GM20431 (cell line): Measurements from ENCODE around the gene PSENEN.
"Not testable (repeated sequence)": the region's sequence is repeated elsewhere in the genome, so short reads cannot be mapped to it uniquely, and the experiment has no call there.

Experiments
- in situ Hi-C: fragments of 300-500 bp; cut with MseI, MboI; formaldehyde crosslinking; loops from one replicate; pipeline ENCODE4 v1.15.0; 2020; ENCODE audit warnings: low sequenced_read_pairs; ENCODE audit not compliant: unreplicated experiment

Gene PSENEN

DNA sequence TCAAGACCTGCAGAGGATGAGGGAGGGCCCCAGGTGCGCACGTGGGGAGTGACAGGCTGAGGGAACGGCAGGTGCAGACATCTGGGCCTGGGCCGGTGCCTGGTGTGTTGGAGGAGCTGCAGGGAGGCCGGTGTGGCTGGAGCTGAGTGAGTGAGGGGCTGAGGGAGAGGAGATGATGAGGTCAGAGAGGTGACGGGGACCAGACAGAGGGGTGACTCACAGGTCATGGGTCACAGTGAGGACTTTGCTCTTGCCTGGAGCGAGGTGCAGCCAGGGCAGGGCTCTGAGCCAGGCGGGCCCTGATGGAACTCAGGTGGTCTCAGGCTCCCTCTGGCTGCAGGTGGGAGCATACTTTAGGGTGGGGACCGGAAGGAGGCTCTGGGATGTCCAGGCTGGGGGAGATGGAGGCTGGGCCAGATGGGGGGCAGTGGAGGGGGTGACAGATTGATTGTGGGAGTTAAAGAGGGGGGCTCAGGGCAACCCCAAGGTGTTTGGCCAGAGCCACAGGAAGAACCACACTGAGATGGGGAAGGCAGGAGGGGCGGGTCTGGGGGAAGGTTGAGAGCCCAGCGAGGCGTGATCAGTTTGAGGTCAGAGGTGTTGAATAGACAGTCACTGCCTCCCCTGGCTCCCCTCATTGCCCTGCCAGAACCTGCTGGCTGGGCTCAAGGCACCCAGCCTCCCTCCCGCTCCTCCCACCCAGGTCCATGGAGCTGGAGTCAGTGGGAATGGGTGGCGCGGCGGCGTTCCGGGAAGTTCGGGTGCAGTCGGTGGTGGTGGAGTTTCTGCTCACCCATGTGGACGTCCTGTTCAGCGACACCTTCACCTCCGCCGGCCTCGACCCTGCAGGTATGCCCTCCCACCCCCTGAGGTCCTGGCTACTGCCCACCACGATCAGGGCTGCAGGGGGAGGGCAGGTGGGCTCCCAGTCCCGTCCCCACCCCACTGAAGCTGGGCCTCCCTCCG lies 38.3 kb downstream of the PSENEN start:
- in situ Hi-C loops = no loop called here

- in situ Hi-C loops = no loop called here
Observed at GRCh38 chr19:35784503-35785338, 39.3 kb downstream of the PSENEN start.

DNA sequence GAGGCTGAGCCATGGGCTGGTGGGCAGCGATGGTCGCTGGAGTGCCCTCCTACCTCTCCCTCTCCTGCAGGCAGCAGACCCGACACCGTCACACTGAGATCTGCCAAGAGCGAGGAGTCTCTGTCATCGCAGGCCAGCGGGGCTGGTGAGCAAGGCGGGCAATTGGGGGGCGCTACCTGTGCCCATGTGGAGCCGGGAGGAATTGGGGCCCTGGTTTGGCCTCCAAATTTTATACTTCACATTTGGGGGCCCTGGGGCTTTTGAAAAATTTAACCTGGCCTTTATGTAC lies 39.8 kb downstream of the PSENEN start:
- in situ Hi-C loops = no loop called here

GRCh38 chr19:35786299-35787160 lies 41.1 kb downstream of the PSENEN start:
- in situ Hi-C loops = no loop called here

DNA sequence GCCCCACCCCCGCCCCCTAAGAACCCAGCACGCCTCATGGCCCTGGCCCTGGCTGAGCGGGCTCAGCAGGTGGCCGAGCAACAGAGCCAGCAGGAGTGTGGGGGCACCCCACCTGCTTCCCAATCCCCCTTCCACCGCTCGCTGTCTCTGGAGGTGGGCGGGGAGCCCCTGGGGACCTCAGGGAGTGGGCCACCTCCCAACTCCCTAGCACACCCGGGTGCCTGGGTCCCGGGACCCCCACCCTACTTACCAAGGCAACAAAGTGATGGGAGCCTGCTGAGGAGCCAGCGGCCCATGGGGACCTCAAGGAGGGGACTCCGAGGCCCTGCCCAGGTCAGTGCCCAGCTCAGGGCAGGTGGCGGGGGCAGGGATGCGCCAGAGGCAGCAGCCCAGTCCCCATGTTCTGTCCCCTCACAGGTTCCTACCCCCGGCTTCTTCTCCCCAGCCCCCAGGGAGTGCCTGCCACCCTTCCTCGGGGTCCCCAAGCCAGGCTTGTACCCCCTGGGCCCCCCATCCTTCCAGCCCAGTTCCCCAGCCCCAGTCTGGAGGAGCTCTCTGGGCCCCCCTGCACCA lies 41.9 kb downstream of the PSENEN start:
- in situ Hi-C loops = no loop called here

- in situ Hi-C loops = no loop called here
Observed at GRCh38 chr19:35788205-35788960, 42.9 kb downstream of the PSENEN start.

- in situ Hi-C loops = no loop called here
Observed at GRCh38 chr19:35789195-35789977, 43.9 kb downstream of the PSENEN start.

DNA sequence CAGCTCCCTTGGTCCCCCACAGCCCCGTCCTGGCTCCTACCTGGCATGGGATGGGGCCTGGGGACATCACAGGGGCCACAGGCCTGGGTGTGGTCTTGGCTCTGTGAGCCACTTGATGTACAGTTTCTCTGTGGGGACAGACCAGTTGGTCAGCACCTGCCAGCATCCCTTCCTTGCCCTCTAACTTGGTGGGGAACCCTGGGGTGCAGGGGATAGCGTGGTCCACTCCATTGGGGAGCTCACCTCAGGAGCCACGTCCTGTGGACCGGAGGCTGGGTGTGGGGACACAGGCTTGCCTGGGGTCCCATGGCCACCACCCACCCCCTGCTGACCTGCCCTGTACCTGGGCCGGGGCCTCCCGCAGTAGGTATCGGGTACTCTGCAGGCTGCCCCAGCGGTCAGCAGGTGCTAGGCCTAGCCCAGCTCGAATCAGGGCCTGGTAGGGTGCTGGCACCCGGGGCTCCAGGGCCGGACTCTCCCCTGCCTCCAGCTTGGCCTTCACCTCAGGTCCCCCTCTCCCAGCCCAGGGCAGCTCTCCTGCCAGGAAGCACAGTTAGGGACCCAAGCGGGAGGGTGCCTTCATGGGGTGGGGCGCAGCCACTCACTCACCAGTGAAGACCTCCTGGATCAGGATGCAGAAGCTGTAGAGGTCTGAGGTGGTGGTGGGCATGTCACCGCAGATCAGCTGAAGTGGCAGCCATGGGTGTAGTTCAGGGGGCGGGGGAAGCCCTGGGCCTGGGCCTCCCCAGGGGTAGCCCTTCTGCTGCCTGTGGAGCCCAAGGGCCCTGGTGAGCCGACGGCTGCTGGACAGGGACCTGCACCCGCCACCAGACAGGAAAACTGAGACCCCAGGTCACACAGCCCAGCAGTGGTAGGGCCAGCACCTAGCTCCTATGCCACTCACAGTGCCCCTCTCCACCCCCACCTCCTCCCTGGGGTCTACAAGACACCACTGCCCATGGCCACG lies 44.8 kb downstream of the PSENEN start:
- in situ Hi-C loops = no loop called here

- in situ Hi-C loops = no loop called here
Observed at GRCh38 chr19:35790981-35791813, 45.7 kb downstream of the PSENEN start.

DNA sequence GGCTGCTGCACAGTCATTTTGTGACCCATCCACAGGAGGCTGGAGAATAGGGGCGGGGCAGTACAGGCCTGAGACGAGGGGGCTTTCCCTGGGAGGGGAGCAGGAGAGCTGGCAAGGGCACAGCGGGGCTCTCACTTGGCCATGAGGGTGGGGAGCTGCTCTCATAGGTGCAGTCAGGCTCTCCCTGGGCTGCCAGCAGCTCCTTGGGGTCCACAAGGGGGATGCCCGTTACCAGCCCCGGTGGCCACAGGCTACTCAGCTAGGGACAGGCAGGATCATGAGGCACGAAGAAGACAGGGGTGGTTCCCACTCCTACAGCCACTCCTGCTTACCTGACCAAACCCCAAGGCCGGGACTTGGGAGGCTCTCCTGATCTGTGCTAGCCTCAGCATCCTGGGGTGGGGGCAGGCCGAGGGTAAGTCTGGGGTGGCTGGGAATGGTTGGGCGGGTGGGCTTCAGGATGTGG lies 46.4 kb downstream of the PSENEN start:
- in situ Hi-C loops = no loop called here

DNA sequence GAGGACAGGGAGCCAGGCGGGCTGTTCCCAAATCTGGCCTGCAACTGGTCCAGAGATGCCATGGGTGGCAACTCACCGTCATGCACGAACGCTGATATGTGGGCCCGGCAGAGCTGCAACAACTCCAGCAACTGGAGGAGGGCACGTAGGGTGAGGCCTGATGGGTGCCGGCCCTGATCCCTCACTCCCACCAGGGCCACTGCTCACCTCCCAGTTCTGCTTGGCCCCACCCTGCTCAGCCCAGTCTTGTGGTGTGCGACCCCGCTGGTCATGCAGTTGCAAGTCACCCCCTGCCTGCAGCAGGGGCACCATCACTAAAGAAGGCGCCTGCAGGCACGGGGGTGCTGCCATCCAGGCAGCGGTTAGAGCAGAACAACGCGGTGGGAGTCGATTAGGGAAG lies 46.9 kb downstream of the PSENEN start:
- in situ Hi-C loops = no loop called here

DNA sequence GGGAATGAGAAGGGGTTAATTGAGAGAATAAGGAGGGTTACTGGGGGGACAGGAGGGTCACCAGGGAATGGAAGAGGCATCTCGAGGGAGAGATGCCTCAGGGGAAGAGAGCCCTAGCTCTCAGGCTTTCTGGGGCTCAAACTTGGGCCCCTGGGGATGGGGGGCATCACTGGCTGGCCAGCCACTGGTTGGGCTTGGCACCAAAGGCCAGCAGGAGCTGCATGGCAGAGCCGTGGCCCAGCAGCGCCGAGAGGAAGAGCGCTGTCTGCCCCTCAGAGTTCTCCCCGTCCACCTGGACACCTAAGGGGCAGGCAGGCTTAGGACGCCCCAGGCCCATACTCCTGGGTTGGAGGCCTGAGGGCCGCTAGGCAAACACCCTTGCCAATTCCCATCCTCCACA lies 47.4 kb downstream of the PSENEN start:
- in situ Hi-C loops = no loop called here

DNA sequence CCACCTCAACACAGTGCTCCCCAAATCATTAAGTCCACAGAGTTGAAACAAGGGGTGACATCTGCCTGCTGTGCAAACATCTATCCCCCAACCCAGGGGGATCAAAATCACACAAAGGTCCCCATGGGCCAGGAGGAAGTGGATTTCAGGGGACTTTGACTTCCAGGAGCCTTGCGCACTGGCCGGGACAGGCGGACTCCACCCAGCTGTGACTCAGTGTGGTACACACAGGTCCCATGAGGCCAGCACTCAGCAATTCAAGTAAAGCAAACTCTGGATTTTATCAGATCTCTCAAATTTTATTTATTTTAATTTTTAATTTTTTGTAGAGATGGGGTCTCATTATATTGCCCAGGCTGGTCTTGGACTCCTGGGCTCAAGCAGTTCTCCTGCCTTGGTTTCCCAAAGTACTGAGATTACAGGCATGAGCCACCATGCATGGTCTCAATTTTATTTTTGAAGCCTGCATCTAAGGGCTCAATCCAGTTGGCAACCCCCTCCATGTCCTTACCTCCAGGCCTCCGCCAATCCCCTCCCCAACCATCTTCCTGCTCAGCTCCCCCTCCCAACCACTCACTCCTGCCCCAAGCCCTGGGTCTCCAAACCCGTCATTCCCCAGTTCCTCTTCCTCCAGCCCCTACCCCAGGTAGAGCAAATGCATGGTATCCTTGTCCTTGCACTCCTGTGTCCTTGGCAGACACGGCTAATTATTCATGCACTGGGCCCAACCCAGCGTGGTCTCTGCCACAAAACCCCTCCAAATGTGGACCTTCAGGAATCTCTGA lies 48.1 kb downstream of the PSENEN start:
- in situ Hi-C loops = no loop called here

GRCh38 chr19:35795564-35795963 lies 50.1 kb downstream of the PSENEN start:
- in situ Hi-C loops = not testable (repeated sequence)
